Activated naive CD4-positive, alpha-beta T cell treated with anti-CD3 and anti-CD28 coated beads, Interleukin-2, amount 50 U/mL, for 16 hours (primary cell): Measurements from ENCODE around the gene AHCYL1.

Experiments used
- DNase-seq: peaks from one replicate; pipeline ENCODE4 v3.0.0-alpha.2; 2020

The AHCYL1 gene

DNA sequence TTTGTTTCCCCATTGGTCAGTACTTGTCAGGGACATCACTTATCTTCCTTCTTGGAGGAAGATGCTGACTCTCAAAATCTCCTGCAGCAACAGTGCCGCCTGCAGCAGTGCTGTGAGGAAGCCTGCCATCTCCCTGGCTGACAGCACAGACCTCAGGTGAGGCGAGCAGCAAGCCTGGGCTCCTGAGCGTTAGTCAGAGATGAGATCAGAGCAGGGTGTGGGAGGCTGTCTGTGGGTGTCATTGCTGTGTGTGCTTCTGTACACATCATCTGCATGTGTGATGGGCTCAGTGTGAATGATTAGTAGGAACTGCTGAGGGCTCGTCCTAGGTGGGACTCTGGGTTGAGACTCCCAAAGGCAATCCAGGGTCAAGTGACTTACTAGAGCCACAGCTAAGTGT lies 56.0 kb downstream of the AHCYL1 start:
- peak; percentile 58 for DNase-seq

DNA sequence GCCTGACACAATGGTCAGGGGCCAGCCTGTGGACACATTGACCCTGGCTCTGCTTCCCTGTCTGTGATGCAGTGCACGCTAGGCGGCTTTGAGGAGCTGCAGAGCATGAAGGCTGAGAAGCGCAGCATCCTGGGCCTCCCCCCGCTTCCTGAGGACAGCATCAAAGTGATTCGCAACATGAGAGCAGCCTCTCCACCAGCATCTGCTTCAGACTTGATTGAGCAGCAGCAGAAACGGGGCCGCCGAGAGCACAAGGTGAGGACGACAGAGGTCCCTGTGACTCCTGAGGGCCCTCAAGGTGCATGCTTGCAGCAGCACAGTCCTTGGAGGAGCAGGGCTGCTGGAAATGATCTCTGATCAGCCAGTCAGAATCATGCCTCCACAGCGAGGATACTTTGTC lies 58.5 kb downstream of the AHCYL1 start:
- no peak for DNase-seq

DNA sequence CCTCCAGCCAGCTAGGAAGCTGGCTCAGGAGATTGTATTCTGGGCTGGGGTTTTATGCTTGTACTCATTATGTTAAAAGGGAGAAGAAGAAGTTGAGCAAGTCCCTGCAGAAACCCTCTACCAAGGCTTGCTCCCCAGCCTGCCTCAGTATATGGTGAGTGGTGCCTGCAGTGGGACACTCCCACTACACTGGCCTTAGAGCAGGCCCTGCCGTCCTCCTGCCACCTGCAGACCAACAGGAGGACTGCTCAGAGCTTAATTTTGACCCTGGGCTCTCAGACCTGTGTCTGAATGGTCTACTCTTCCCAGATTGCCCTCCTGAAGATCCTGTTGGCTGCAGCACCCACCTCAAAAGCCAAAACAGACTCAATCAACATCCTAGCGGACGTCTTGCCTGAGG lies 62.9 kb downstream of the AHCYL1 start:
- no peak for DNase-seq

DNA sequence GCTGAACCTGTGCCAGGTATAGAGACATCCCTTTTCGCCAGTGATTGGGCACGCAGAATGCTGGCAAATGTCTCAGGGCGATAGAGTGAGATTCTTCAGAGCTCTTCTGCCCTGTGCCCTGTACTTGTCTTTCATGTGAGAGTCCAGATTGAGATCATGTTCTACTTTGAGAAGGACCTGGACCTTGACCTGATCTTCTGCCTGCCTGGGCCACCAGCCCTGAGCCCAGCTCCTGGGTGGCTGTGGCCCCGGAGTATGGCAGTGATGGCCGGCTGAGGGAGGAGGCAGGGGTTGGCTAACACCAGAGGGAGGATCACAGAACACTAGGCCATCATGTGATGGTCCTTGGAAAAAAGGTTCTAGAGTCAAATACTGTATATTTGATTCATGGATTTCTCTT lies 63.7 kb downstream of the AHCYL1 start:
- DNase-seq: no peak

- no peak for DNase-seq
These were observed 64.5 kb downstream of the AHCYL1 start for GRCh38 chr1:110048923-110049601.

DNA sequence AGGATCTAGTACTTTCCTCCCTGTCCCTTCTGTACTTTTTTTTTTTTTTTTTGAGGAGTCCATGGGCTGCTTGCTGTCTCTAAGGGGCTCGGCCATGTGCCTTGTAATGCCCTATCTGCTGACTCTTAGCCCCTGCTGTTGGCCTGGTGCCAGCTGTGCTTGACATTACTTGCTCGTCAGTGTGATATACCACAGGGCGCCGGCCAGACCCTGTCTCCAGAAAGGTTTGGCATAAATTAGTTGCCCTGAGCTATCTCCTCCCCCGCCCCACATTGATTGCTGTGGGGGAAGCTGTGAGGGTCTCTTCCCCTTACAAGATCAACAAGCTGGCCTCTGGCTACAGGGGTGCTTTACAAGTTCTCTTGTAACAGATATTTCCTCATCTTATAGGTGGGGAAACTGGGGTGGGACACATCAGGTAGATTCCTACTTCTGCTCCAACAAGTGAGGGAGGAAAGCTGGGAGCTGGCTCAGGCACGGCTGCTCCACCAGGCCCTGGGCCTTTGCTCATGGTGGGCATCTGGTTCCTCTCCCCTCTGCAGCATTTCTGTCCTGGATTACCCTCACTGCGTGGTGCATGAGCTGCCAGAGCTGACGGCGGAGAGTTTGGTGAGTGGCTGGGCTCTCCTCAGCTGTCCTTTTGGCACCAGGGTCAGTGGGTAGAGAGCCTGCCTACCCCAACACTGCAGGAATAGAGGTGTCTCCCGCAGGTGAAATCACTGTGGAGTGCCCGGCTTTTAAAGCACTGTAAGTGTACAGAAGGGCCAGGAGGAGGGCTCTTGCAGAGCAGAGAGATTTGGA lies 65.4 kb downstream of the AHCYL1 start:
- no peak for DNase-seq

- no peak for DNase-seq
These were observed 66.2 kb downstream of the AHCYL1 start for GRCh38 chr1:110050602-110051261.

GRCh38 chr1:110051262-110051648 lies 66.7 kb downstream of the AHCYL1 start:
- no peak for DNase-seq

DNA sequence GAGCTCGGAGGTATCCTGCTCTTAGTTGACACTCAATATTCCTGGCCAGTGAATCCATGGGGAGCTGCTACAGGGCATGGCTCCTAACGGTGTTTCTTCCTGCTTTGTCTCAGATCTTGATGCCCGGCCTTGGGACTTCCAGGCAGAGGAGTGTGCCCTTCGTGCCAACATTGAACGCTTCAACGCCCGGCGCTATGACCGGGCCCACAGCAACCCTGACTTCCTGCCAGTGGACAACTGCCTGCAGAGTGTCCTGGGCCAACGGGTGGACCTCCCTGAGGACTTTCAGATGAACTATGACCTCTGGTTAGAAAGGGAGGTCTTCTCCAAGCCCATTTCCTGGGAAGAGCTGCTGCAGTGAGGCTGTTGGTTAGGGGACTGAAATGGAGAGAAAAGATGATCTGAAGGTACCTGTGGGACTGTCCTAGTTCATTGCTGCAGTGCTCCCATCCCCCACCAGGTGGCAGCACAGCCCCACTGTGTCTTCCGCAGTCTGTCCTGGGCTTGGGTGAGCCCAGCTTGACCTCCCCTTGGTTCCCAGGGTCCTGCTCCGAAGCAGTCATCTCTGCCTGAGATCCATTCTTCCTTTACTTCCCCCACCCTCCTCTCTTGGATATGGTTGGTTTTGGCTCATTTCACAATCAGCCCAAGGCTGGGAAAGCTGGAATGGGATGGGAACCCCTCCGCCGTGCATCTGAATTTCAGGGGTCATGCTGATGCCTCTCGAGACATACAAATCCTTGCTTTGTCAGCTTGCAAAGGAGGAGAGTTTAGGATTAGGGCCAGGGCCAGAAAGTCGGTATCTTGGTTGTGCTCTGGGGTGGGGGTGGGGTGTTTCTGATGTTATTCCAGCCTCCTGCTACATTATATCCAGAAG lies 69.2 kb downstream of the AHCYL1 start:
- DNase-seq: peak; percentile 71

GRCh38 chr1:110055493-110056284 lies 71.1 kb downstream of the AHCYL1 start:
- DNase-seq: no peak

- DNase-seq: no peak
These were observed 71.7 kb downstream of the AHCYL1 start for GRCh38 chr1:110056285-110056683.

DNA sequence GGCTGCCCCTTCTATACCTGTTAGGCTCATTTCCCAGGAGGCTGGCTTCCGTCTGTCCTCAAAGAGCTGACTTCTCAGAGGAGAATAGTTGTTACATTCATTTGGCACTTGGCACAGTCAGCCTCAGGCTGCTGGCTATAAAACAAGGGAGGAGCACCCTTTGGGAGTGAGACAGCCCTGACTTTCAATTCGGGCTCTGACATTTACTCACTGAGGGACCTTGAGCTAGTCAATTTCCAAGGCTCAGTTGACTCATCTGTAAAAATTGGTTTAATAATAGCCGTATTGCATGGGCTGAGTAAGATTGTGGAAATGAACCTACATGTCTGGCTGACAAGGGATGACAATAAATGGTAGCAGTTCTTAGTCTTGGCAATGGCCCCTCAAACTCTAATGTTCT lies 72.2 kb downstream of the AHCYL1 start:
- no peak for DNase-seq

DNA sequence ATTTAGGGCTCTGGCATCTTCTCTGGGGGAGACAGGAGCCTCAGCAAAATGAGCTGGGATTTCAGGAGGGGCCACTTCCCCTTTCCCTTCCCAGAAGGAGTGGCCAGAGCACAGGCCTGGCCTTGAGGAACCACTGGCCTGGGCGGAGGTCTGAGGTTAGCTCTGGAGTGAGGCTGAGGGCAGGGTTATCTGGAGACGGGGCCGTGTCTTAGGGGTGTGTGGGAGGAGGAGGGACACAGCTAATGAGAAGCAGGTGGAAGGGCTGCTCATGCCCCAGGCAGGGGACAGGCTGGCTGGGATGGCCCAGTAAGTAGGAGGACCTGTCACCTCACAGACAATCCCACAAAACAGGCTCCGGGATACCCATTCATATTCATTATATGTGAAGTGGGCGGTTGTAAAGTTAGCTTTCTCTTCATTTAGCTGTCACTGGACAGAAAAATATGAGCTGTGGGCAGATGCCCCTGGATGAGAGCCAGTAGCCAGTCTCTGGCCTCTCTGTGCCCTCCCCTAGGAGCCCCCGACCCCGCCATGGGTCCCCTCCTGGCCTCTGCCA lies 73.5 kb downstream of the AHCYL1 start:
- no peak for DNase-seq

- DNase-seq: no peak
These were observed 74.0 kb downstream of the AHCYL1 start for GRCh38 chr1:110058591-110058990.

DNA sequence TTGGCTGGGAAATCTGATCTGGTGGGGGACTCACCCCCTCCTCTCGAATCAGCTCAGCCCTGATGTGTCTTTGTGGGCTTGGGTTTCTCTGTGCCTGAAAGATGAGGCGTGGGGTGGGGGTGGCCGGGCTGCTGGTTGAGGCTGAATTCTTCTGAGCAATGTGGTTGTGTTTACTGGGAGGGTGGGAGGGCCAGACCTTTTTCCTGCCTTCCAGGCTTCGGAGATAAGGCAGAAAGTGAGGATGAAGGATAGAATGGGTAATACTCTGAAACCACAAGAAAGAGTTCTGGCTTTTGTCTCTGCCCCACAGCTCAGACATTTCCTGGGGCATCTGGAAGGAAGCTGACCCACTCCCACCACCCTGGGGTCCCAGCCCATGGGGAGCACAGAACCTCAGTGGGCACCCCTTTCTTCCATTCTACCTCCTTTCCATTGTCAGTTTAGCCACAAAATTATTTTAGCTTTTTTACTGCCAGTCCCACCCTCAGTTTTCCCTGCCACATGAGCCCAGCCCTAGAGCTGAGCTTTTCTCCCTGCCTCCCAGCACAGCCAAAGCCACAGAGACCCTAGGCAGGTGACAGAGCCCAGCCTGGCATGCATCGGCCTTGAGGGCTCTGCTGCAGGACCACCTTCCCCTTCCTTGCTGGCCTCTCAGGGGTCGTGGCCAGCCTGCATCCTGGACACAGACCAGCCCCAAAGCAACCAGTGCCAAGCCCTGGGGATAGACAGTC lies 74.7 kb downstream of the AHCYL1 start:
- DNase-seq: no peak

GRCh38 chr1:110060034-110060661 lies 75.6 kb downstream of the AHCYL1 start:
- peak; percentile 76 for DNase-seq

DNA sequence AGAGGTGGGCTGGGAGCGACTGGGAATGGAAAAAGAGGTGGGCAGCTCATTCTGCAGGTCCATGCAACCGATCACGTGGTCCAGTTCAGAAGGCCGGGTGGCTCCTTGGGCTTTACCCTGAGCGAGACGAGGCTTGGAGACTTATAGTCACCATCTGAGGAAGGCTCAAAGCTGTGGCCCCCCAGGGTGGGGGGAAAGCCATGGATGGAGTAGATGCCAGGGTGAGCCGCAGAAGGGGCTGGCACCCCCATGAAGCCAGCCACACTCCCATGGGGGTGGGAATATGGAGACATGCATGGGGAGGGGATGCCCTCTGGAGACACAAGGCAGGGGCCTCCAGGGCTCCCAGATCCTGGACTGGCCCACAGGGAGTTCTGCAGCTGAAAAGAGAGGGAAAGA lies 76.1 kb downstream of the AHCYL1 start:
- DNase-seq: no peak

DNA sequence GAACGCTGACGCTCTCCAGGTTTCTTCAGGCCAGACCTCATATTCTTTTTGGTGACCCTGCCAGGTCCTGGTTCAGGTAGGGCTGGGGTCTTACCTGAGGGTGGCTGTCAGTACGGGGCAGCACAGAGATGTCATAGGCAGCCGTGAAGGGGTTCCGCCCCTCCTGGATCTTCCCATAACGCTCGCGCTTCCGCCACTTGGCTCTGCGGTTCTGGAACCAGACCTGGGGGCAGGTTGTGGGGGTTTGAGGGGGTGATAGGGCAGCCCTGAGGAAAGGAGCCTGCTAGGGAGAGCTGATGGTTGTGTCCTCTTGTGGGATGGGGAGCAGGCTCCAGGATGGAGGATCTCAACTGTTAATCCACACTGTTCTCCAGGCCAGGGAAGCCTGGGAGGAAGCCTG lies 76.8 kb downstream of the AHCYL1 start:
- DNase-seq: no peak

GRCh38 chr1:110062612-110063011 lies 78.0 kb downstream of the AHCYL1 start:
- DNase-seq: no peak

DNA sequence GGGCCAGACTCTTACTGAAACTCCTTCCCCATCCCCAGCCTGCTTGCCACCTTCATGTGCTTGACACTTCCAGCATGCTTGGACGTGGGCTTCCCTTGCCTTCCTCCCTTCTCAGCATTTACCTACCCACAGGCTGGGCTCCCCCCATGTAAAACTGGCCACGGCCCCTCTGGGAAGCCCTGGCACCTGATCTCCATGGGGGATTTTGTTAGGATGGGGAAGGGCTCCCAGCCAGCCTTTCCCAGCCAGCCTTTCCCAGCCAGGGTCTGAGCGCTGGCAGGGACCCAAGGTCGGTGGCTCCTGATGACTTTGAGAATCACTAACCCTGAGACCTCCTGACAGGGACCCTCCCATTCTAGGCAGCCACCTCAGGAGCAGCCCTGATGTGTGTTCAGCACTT lies 79.2 kb downstream of the AHCYL1 start:
- no peak for DNase-seq
